GM21717 (cell line): ENCODE results near the gene OR10A3.
"Not testable (repeated sequence)": the region's sequence is repeated elsewhere in the genome, so short reads cannot be mapped to it uniquely, and the experiment has no call there.

ENCODE experiments used
- ATAC-seq: cut with Tn5 transposase; IDR thresholded peaks from one replicate; pipeline ENCODE4 v1.9.1; 2021; ENCODE audit warnings: mild to moderate bottlenecking, moderate library complexity; ENCODE audit not compliant: unreplicated experiment

OR10A3 gene, protein sequence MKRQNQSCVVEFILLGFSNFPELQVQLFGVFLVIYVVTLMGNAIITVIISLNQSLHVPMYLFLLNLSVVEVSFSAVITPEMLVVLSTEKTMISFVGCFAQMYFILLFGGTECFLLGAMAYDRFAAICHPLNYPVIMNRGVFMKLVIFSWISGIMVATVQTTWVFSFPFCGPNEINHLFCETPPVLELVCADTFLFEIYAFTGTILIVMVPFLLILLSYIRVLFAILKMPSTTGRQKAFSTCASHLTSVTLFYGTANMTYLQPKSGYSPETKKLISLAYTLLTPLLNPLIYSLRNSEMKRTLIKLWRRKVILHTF

GRCh38 chr11:7941608-7942007 is at the start of gene OR10A3:
TSS of gene OR10A3 (minus strand) at chr11:7941708. CDS start at chr11:7939520, 2,188 bp downstream.
- ATAC-seq, result no peak

DNA sequence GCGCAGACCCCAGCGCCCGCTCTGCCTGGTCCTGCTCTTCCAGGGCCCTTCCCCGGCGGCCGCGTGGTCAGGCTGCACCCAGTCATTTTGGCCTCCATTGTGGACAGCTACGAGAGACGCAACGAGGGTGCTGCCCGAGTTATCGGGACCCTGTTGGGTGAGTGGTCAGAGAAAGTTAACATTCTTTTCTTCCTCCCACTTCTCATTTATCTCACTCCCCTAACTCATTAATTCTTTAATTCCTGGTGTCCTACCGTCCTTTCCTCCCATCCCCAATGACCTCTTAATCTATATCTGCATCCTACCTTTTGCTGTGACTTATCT is 46.0 kb upstream of the OR10A3 start:
- ATAC-seq, result not testable (repeated sequence)

GRCh38 chr11:7986768-7987559 is 45.5 kb upstream of the OR10A3 start, which contains the start of gene EIF3F:
TSS of gene EIF3F (plus strand) at chr11:7987337. CDS start at chr11:7987353, 16 bp downstream.
- ATAC-seq, result peak; percentile 98

- no peak for ATAC-seq
Measured at GRCh38 chr11:7983832-7984590, 42.5 kb upstream of the OR10A3 start.

DNA sequence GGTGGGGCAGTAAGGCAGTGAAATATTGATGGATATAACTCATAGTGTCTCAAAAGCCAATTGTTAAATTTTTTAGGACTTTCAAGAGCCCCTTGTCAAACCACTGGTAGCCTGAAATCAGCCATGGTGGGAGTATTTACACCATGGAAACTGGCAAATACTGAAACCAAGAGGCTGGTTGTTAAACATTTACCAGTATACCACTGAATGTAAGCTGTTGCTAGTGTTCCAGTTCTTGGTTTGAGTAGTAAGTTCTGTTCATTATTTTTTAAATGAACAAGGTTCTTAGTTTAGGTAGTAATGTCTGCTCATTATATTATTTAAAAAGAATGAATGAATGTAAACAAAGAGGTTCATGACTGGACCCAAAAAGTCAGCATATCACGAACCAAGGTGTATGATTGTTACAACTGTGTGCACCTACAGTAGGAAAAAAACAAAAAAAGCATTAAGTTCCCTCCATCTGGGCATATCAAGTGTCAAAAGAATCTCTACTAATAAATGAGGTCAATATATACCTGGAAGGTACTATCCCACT is 41.1 kb upstream of the OR10A3 start:
- ATAC-seq, result peak; percentile 21

GRCh38 chr11:7981619-7982157 is 40.2 kb upstream of the OR10A3 start:
- ATAC-seq, result no peak

DNA sequence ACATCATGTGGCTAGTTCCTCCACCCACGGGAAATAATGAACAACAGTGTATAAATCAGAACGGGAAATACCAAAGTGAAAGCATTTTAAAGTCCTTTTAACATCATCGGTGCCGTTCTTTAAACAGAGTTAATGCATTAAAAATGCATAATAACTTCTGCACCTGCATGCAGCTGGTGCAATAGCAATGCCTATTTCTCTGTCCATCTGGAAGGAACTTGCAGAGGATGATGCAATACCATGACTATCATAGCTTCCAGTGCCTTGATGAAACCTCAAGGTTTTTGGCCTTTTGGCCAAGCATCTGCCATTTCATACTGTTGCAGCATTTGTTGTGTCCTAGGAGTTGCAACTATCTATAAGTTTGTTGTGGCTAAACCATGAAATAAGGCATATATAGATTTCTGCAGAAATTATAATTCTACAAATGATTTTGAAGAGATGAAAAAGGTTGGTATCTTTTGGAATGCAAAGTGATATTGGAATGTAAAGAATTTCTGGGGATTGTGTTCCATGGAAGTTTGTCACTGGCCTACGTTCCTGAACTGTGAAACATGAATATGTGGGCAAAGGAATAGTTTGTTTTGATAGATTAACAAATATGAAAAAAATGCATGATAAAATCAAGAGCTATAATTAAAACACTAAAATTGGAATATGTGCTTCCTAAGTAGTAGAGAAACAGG is 35.9 kb upstream of the OR10A3 start:
- no peak for ATAC-seq

GRCh38 chr11:7974668-7975067 is 33.2 kb upstream of the OR10A3 start:
- no peak for ATAC-seq

- ATAC-seq, result no peak
Measured at GRCh38 chr11:7973011-7973410, 31.5 kb upstream of the OR10A3 start.

GRCh38 chr11:7971846-7972245 is 30.3 kb upstream of the OR10A3 start:
- no peak for ATAC-seq

GRCh38 chr11:7969756-7970646 is 28.5 kb upstream of the OR10A3 start:
- no peak for ATAC-seq

DNA sequence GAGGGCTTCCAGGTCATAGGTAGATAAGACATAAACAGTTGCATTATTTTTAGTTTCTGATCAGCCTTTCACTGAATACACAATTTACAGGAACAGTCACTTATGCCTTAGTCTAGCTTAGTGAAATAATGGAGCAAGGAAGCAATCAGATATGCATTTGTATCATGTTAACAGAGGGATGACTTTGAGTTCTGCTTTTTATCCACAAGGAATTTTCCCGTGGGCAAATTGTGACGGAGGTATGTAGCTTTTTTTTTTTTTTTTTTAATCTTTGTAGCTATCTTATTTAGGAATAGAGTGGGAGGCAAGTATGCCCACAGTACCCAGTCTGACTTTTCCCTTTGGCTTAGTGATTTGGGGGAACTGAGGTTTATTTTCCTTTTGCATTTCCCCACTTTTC is 27.2 kb upstream of the OR10A3 start:
- ATAC-seq, result no peak

GRCh38 chr11:7967826-7968225 is 26.3 kb upstream of the OR10A3 start:
- no peak for ATAC-seq

GRCh38 chr11:7967097-7967496 is 25.6 kb upstream of the OR10A3 start:
- no peak for ATAC-seq

DNA sequence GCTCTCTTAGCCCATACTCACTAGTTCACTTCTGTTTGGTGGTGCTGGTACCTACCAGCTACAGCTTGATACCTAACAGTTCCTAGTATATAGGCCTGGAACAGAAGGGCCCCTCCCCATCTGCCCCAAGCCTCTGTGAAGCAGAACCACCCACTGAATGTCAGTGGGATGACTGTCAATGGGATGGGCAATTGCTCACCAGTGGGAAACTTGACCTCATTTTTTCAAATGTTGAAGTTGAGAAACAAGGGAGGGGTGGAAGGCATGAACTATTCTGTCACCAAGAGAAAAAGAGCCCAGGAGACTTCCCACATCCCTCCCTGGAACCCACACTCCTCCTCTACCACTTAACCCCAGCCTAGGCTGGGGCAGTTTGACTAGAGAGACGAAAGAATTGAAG is 23.9 kb upstream of the OR10A3 start, which contains the start of gene NLRP10:
NLRP10 (minus strand) TSS at position 62 of the 400 bp plus-strand sequence. CDS start 1,952 bp downstream, outside the sequence.
- no peak for ATAC-seq

- no peak for ATAC-seq
Measured at GRCh38 chr11:7964873-7965272, 23.4 kb upstream of the OR10A3 start.

GRCh38 chr11:7964261-7964660 is 22.8 kb upstream of the OR10A3 start:
- ATAC-seq, result no peak

DNA sequence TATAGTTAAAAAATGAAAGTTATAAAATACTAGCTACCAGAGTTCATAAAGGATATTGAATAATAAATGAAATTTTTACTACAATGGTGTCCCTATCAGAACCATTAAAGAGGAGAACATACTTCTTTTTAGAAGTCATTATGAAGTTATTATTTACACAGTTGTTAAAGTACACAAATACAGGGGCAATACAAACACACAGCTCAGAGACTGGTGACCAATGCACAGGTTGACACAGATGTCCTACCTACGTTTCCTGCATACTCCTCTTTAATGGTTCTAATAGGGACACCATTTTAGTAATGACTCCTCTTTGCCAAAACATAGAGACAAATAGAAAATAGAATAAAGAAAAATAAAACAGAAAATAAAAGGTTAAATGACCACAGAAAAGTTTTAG is 13.7 kb upstream of the OR10A3 start:
- no peak for ATAC-seq

DNA sequence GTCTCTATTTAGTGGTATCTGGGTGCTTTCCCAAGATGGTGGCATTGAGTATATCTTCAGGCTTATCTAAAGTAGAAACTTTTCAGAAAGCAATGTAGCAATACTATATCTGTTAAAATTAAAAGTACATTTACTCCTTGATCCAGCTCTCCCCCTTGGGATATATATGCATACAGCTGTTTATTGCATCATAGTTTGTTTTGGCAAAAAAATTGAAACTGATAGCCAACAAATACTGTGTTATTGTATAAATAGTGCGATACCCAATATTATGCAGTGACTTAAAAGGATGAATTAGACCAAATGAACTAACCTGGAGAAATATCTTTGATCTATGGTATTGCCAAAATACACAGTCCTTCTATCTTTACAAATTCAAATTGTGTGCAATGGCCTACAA is 8.4 kb upstream of the OR10A3 start:
- ATAC-seq, result no peak
